T-helper 1 cell treated with Interleukin-12 subunit alpha and Interleukin-12 subunit beta and Interleukin-4 antibody, amounts not matched to agents 30 μg/mL and 1 μg/mL, for 36 hours (primary cell): ENCODE measurements around the gene FOXN3.
"Not testable (repeated sequence)": the region's sequence is repeated elsewhere in the genome, so short reads cannot be mapped to it uniquely, and the experiment has no call there.

Experiments
- H3K27ac Mint-ChIP-seq: one replicate; pipeline ENCODE4 v1.8.0; 2021; ENCODE audit warnings: mild to moderate bottlenecking, mixed read lengths
- H3K27me3 Mint-ChIP-seq: one replicate; pipeline ENCODE4 v1.8.0; 2021; ENCODE audit warnings: low read depth, mixed read lengths
- H3K36me3 Mint-ChIP-seq: one replicate; pipeline ENCODE4 v1.8.0; 2021; ENCODE audit warnings: low read depth, mixed read lengths
- H3K4me1 Mint-ChIP-seq: one replicate; pipeline ENCODE4 v1.8.0; 2021; ENCODE audit warnings: low read depth, mixed read lengths
- H3K4me3 Mint-ChIP-seq: one replicate; pipeline ENCODE4 v1.8.0; 2021; ENCODE audit warnings: mild to moderate bottlenecking, moderate library complexity, mixed read lengths
- H3K9me3 Mint-ChIP-seq: one replicate; pipeline ENCODE4 v1.8.0; 2021; ENCODE audit warnings: mixed read lengths

The FOXN3 gene

DNA sequence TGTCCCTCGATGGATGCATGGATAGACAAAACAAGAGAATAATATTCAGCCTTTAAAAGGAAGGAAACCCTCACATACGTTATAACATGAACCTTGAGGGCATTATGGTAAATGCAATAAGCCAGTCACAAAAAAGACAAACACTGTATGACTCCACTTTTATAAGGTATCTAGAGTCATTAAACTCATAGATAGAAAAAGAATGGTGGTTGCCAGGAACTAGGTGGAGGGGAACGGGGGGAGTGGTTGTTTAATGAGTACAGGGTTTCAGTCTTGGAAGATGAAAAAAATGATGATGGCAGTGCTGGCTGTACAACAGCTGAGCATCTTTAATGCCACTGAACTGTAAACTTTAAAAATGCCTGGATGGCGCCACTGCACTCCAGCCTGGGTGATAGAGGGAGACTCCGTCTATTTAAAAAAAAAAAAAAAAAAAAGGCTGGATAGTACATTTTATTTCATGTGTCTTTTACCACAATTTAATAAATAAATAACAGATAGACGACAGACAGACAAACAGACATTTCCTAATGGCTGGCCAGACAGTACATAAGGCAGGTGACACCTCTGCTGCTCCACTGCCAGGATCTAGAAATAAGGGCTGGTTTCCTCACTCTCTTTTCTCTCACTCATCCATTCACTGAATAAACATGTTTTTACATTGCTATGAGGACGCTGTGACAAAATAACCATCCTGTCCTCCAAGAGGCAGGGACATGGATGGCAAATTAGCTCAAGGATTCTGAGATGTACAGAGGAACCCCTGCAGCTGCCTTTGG, 118.8 kb downstream of the FOXN3 start:
- Mint-ChIP-seq H3K27ac (no peak overlapping the region), H3K4me3 (no peak overlapping the region), H3K27me3 (no peaks in the 10 kb centered on the region), H3K9me3 (peaks cover 8% of the 10 kb centered on the region), H3K4me1 (peaks cover 30% of the 10 kb centered on the region), H3K36me3 (peaks cover 26% of the 10 kb centered on the region)

- no peak overlapping the region for H3K4me3 Mint-ChIP-seq
- H3K9me3 Mint-ChIP-seq, result peaks cover 8% of the 10 kb centered on the region
- peaks cover 18% of the 10 kb centered on the region for H3K36me3 Mint-ChIP-seq
- H3K27ac Mint-ChIP-seq, result no peak overlapping the region
- H3K27me3 Mint-ChIP-seq, result no peaks in the 10 kb centered on the region
- H3K4me1 Mint-ChIP-seq, result peaks cover 23% of the 10 kb centered on the region
These were observed 120.7 kb downstream of the FOXN3 start for GRCh38 chr14:89296281-89296745.

DNA sequence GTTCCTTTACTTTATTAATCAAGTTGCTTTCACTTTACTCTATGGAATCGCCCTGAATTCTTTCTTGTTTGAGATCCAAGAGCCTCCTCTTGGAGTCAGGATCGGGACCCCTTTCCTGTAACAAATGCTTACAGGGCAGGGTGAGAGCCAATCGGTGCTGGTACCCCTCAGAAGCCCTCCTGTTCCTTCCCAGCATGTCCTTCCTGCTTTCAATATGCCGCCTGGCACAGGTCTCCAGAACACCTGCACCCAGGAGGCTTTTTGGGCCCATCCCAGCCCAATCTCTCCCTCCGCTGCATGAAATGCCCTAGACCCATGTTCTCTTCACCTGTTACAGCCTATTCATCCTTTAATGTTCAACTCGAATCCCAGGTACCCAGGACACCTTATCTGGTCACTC, 122.2 kb downstream of the FOXN3 start:
- H3K27ac Mint-ChIP-seq, result no peak overlapping the region
- peaks cover 23% of the 10 kb centered on the region for H3K36me3 Mint-ChIP-seq

DNA sequence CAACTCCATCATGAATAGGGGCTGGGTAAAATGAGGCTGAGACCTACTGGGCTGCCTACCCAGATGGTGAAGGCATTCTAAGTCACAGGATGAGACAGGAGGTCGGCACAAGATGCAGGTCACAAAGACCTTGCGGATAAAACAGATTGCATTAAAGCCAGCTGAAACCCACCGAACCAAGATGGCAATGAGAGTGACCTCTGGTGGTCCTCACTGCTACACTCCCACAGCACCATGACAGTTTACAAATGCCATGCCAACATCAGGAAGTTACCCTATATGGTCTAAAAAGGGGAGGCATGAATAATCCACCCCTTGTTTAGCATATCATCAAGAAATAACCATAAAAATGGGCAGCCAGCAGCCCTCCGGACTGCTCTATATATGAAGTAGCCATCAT, 122.6 kb downstream of the FOXN3 start:
- not testable (repeated sequence) for H3K9me3 Mint-ChIP-seq, H3K27me3 Mint-ChIP-seq, H3K4me3 Mint-ChIP-seq, H3K27ac Mint-ChIP-seq
- H3K4me1 Mint-ChIP-seq, result peaks cover 25% of the 10 kb centered on the region
- H3K36me3 Mint-ChIP-seq, result peaks cover 19% of the 10 kb centered on the region

More for the DNA sequence above, 122.2 kb downstream of the FOXN3 start:
- peaks cover 28% of the 10 kb centered on the region for H3K4me1 Mint-ChIP-seq
- no peaks in the 10 kb centered on the region for H3K27me3 Mint-ChIP-seq
- H3K9me3 Mint-ChIP-seq, result peaks cover 7% of the 10 kb centered on the region
- H3K4me3 Mint-ChIP-seq, result no peak overlapping the region

- Mint-ChIP-seq H3K4me3 (no peak overlapping the region), H3K36me3 (peaks cover 16% of the 10 kb centered on the region), H3K27me3 (no peaks in the 10 kb centered on the region), H3K27ac (no peak overlapping the region), H3K9me3 (no peaks in the 10 kb centered on the region), H3K4me1 (peaks cover 25% of the 10 kb centered on the region)
These were observed 123.0 kb downstream of the FOXN3 start for GRCh38 chr14:89294060-89294459.

DNA sequence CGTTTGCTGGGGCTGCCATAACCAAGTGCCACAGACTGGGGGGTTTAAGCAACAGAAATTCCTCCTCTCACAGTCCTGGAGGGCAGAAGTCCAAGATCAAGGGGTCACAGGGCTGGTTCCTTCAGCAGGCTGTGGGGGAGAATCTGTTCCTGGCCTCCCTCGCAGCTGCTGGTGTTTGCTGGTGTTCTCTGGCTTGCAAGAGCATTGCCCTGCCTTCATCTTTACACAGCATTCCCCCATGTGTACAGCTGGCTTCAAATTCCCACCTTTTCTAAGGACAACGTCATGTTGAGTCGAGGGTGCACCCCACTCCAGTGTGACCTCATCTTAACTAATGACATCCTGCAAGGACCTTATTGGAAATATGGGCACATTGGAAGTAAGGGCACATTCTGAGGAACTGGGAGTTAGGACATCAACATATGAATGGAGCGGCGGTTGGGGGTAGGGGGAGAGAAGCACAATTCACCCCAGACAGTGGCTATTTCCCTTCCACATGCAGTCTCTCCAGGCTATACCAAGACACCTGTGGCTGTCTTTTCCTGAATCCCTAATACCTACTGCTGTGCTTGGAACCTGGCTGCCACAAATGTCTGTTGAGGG, 123.6 kb downstream of the FOXN3 start:
- H3K9me3 Mint-ChIP-seq, result no peaks in the 10 kb centered on the region
- peaks cover 16% of the 10 kb centered on the region for H3K36me3 Mint-ChIP-seq
- no peak overlapping the region for H3K4me3 Mint-ChIP-seq
- no peaks in the 10 kb centered on the region for H3K27me3 Mint-ChIP-seq
- H3K27ac Mint-ChIP-seq, result no peak overlapping the region
- peaks cover 25% of the 10 kb centered on the region for H3K4me1 Mint-ChIP-seq

DNA sequence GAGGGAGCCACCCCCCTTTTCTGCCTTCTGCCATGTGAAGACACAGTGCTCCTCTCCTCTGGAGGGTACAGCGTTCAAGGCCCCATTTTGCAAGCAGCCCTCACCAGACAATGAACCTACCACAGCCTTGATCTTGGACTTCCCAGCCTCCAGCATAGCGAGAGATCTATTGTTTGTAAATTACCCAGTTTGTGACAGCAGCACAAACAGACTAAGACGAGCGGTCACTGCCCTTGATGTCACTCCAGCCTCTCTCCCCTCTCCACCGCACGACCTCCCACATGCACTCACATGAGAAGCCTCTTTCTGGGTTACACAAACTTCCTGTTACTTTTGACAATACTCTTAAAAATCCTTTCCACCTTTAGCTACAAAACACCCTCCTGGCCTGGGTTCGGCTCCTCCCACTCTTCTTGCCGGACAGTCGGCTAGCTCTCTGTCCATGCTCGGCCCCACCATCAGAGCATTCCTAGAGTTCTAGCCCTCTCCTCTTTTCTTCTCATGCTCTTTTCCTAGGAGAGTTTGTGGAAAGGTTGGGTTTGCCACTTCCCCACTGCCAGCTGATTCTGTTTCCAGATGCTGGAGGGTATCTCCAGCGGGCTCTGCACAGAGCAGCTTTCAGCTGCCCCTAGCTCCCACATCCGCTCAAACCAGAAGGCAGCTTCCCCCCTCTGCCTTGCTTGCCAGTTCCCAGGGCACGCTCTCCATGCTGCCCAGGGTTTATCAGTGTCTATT, 124.3 kb downstream of the FOXN3 start:
- Mint-ChIP-seq H3K9me3 (no peaks in the 10 kb centered on the region), H3K4me1 (peaks cover 27% of the 10 kb centered on the region), H3K36me3 (peaks cover 14% of the 10 kb centered on the region)

DNA sequence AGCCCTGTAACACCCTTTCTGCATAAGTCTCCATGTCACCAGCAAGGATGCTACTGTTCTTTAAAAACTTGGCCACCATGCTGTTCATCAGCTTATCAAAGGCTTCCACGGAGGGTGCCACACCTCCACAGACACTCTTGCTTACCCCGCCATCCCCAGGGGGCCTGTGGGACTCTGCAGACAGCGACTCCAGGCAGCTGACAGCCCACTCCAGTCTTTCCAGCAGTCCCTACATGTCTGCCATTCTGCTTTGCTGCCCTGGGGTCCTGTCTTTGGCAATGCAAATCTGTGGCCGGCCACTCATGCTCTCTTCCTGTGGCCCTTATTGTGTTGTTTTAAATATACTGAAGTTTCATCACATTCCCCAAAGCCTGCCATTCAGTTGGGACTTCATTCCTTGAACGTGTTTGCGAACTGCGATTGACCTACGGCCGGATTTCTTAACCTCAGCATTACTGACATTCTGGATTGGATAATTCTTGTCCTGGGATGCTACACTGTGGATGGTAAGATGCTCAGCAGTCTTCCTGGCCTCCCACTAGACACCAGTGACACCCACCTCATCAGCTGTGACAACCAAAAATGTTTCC, 125.6 kb downstream of the FOXN3 start:
- Mint-ChIP-seq H3K27ac (no peak overlapping the region), H3K4me1 (peaks cover 36% of the 10 kb centered on the region), H3K9me3 (no peaks in the 10 kb centered on the region), H3K27me3 (no peaks in the 10 kb centered on the region), H3K4me3 (no peak overlapping the region), H3K36me3 (peaks cover 14% of the 10 kb centered on the region)

More for the DNA sequence above, 124.3 kb downstream of the FOXN3 start:
- no peak overlapping the region for H3K4me3 Mint-ChIP-seq
- H3K27me3 Mint-ChIP-seq, result no peaks in the 10 kb centered on the region
- H3K27ac Mint-ChIP-seq, result peak overlapping the region; percentile 11

DNA sequence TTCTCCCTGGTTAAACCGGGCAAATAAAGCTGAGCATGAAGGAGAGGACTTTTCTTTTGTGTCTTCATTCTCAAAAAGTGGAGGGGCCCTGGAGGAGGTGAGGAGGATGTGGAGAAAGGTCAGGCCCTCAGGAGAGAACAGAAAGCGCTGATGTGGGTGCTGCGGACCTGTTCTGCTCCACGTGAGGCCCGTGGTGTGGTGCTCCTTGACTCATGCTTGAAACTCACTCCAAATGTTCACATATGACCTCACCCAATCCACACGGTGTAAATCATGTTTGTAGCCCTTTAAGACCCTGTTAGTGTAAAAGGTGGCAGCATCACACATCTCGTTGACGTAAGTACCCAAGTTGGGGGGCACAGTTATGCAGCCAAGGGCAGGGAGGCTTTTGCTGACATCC, 126.2 kb downstream of the FOXN3 start:
- no peaks in the 10 kb centered on the region for H3K27me3 Mint-ChIP-seq
- H3K36me3 Mint-ChIP-seq, result peaks cover 14% of the 10 kb centered on the region
- H3K4me1 Mint-ChIP-seq, result peaks cover 40% of the 10 kb centered on the region
- H3K9me3 Mint-ChIP-seq, result no peaks in the 10 kb centered on the region
- no peak overlapping the region for H3K27ac Mint-ChIP-seq
- H3K4me3 Mint-ChIP-seq, result no peak overlapping the region

GRCh38 chr14:89289477-89289876, 127.6 kb downstream of the FOXN3 start:
- Mint-ChIP-seq H3K36me3 (peaks cover 14% of the 10 kb centered on the region), H3K27ac (no peak overlapping the region), H3K4me3 (no peak overlapping the region), H3K4me1 (peaks cover 40% of the 10 kb centered on the region), H3K27me3 (no peaks in the 10 kb centered on the region), H3K9me3 (no peaks in the 10 kb centered on the region)

DNA sequence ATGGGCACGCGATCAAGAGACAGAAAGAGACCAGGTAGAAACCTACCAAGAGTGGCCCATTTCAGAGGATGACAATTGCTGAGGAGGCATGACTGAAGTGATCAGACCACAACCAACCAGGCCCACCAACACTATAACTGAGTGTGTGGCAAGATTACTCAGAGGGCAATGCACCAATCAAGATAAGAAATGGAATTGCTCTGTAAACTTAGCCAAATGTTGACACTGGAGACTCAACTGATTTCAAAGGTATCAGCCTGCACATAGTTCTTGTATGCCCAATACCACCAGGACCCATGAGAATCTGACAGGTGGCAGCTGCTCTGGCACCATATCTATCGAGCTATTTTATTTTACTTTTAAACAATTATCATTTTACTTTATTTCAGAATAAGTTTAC, 128.9 kb downstream of the FOXN3 start:
- Mint-ChIP-seq H3K4me3 (no peak overlapping the region), H3K9me3 (no peaks in the 10 kb centered on the region), H3K4me1 (peaks cover 45% of the 10 kb centered on the region), H3K36me3 (peaks cover 17% of the 10 kb centered on the region), H3K27me3 (no peaks in the 10 kb centered on the region), H3K27ac (no peak overlapping the region)

- peaks cover 48% of the 10 kb centered on the region for H3K4me1 Mint-ChIP-seq
These were observed 132.5 kb downstream of the FOXN3 start for GRCh38 chr14:89284333-89285058.

GRCh38 chr14:89283327-89284060, 133.5 kb downstream of the FOXN3 start:
- Mint-ChIP-seq H3K9me3 (no peaks in the 10 kb centered on the region), H3K36me3 (peaks cover 27% of the 10 kb centered on the region), H3K4me3 (peak overlapping the region; percentile 21)

More at GRCh38 chr14:89284333-89285058, 132.5 kb downstream of the FOXN3 start:
- Mint-ChIP-seq H3K27me3 (no peaks in the 10 kb centered on the region), H3K36me3 (peaks cover 18% of the 10 kb centered on the region), H3K4me3 (peak overlapping the region; percentile 52), H3K27ac (peak overlapping the region; percentile 76), H3K9me3 (no peaks in the 10 kb centered on the region)

More at GRCh38 chr14:89283327-89284060, 133.5 kb downstream of the FOXN3 start:
- Mint-ChIP-seq H3K4me1 (peaks cover 57% of the 10 kb centered on the region), H3K27ac (peak overlapping the region; percentile 61), H3K27me3 (no peaks in the 10 kb centered on the region)
